Breast epithelium (tissue), 4 donors: ENCODE measurements around the gene ZNF438. TPM values are rescaled to one million over a fixed set of nuclear protein-coding genes. Genes with fewer than 3 reads are reported as not detected.

Source experiments
- DNase-seq, 2 donors: peaks; one replicate each; pipeline ENCODE4 v3.0.0-alpha.2; 2019; ENCODE audit warnings: low spot score in 2 of 2
- H3K27ac ChIP-seq, 2 donors: fragments of 200-600 bp; sonication (generic) in 1 of 2; one replicate each; pipeline ENCODE4 v1.5.1; 2016 to 2019; ENCODE audit warnings: mild to moderate bottlenecking in 1 of 2
- H3K27me3 ChIP-seq, 2 donors: fragments of 200-600 bp; sonication (generic) in 1 of 2; one replicate each; pipeline versions ENCODE4 v1.5.1 to v1.6.0; 2017 to 2019; ENCODE audit warnings: control low read depth in 1 of 2, mild to moderate bottlenecking in 1 of 2
- H3K36me3 ChIP-seq: fragments of 200-600 bp; one replicate; pipeline ENCODE4 v1.5.1; 2019
- H3K4me1 ChIP-seq, 2 donors: fragments of 200-600 bp; sonication (generic); one replicate each; pipeline ENCODE4 v1.5.1; 2016 to 2019; ENCODE audit warnings: control low read depth in 1 of 2
- H3K4me3 ChIP-seq, 3 donors: fragments of 200-600 bp; sonication (generic); 1 replicate in 2 of 3; 2 replicates in 1 of 3; pipeline ENCODE4 v1.5.1; 2016 to 2019; ENCODE audit warnings: mild to moderate bottlenecking in 3 of 3, moderate library complexity in 2 of 3
- H3K9me3 ChIP-seq, 2 donors: fragments of 200-600 bp; sonication (generic) in 1 of 2; one replicate each; pipeline ENCODE4 v1.5.1; 2016 to 2019; ENCODE audit warnings: control low read depth in 1 of 2
- CTCF ChIP-seq, 3 donors: fragments of 450-650 bp; IDR thresholded peaks; one replicate each; pipeline ENCODE4 v1.5.1; 2016 to 2017; ENCODE audit warnings: antibody characterized with exemption in 3 of 3, mild to moderate bottlenecking in 3 of 3, moderate library complexity in 3 of 3
- POLR2A ChIP-seq: fragments of 450-650 bp; IDR thresholded peaks from one replicate; pipeline ENCODE4 v1.6.1; 2016; ENCODE audit warnings: antibody characterized with exemption, mild to moderate bottlenecking, moderate library complexity
- POLR2AphosphoS5 ChIP-seq, 3 donors: sonication (generic); formaldehyde crosslinking; IDR thresholded peaks; one replicate each; pipeline ENCODE4 v1.6.1; 2017; ENCODE audit warnings: antibody characterized with exemption in 3 of 3
- intact Hi-C: fragments of 100-400 bp; cut with DNase I; formaldehyde crosslinking; loops from one replicate; pipeline ENCODE4 v1.15.1; 2023; ENCODE audit warnings: low total_unique reads
- total RNA-seq, 3 donors: library from RNA; depleted of rRNA; stranded (reverse); fragments of >200 nt; gene quantifications; one replicate each; pipeline ENCODE4 v1.1.0, GENCODE V29; 2016

Gene ZNF438
- total RNA-seq, 3 donors from 2014 or later = 8.8 to 34.6 (median 10.0) TPM

DNA sequence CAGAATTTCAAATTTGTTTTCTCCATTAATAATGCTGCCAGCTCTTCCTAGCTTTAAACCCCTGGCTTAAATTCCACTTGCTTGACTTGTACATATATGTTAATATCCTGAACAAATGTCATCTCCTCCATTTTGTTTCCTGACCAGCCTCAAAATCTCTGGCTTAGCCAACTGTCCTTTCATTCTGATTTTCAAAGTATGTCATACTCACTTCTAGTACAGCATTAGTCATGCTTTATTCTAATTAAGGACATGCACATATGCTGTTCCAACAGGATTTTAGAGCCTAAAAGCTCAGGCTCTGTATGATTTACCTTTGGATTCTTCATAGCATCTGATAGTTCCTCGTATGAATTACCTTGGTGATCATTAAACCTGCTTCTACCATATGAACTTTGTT is 158.3 kb downstream of the ZNF438 start:
- no peak for DNase-seq
- Histone ChIP-seq H3K36me3 (no peaks in the 10 kb centered on the region), H3K27ac (no peak overlapping the region), H3K9me3 (no peaks in the 10 kb centered on the region), H3K27me3 (no peaks in the 10 kb centered on the region), H3K4me1 (no peaks in the 10 kb centered on the region), H3K4me3 (no peak overlapping the region)
- intact Hi-C loops = no loop called here
- TF ChIP-seq CTCF (IDR thresholded peaks at IDR 0.05) (no peak), POLR2AphosphoS5 (IDR thresholded peaks at IDR 0.05) (no peak), POLR2A (no peak)

DNA sequence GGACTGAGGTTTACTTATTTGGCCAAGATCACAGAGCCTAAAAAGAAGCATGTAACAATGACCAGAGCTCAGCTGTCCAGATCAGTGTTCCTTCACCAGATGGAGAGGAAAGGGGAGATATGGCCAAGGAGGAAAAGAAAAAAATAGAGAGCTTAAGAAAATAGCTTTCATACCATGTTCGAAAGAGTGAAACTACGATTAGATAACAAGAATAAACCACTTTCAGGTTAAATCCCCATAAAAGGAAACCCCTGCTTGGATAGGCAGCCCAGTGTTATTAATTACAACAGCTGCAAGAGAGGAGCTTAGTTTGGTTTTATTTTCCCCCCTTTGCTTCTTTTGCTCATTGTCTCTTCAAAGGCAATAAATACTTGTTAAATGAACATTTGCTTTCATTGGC is 160.8 kb downstream of the ZNF438 start:
- Histone ChIP-seq H3K27me3 (no peaks in the 10 kb centered on the region), H3K4me3 (no peak overlapping the region), H3K4me1 (no peaks in the 10 kb centered on the region), H3K9me3 (no peaks in the 10 kb centered on the region), H3K27ac (no peak overlapping the region), H3K36me3 (no peaks in the 10 kb centered on the region)
- TF ChIP-seq POLR2AphosphoS5 (IDR thresholded peaks at IDR 0.05) (no peak), POLR2A (no peak), CTCF (IDR thresholded peaks at IDR 0.05) (no peak)
- intact Hi-C loops = loop anchor here (2.0 kb wide), 1 partner anchor 52 kb away; no protein-coding TSS in a partner anchor
- DNase-seq = no peak

GRCh38 chr10:30869566-30869965 is 162.1 kb downstream of the ZNF438 start:
- Histone ChIP-seq H3K27ac (no peak overlapping the region), H3K9me3 (no peaks in the 10 kb centered on the region), H3K36me3 (no peaks in the 10 kb centered on the region), H3K4me1 (no peaks in the 10 kb centered on the region), H3K4me3 (no peak overlapping the region), H3K27me3 (no peaks in the 10 kb centered on the region)
- intact Hi-C loops = no loop called here
- no peak for DNase-seq
- TF ChIP-seq POLR2AphosphoS5 (IDR thresholded peaks at IDR 0.05) = no peak
- no peak for TF ChIP-seq CTCF (IDR thresholded peaks at IDR 0.05)
- TF ChIP-seq POLR2A = no peak

DNA sequence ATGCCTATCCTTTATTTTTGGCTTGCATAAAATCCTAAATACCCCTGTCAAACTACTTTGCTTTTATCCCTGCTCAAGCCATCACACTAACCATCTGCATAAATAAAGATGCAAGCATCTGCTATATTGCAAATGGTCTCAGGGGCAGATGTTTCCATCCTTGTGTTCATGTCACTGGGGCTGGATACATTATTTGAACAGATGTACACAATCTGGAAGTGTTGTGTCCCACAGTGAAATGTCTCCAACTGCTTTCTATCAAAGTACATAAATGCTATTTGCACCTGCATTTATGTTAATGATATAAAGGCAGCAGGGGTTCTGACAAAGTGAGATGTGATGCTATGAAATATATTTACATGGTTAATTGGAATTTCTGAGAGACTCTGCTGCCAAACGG is 163.1 kb downstream of the ZNF438 start:
- no peak for TF ChIP-seq POLR2AphosphoS5 (IDR thresholded peaks at IDR 0.05)
- no peak for TF ChIP-seq CTCF (IDR thresholded peaks at IDR 0.05)
- TF ChIP-seq POLR2A = no peak
- Histone ChIP-seq H3K9me3 (no peaks in the 10 kb centered on the region), H3K4me1 (no peaks in the 10 kb centered on the region), H3K27ac (no peak overlapping the region), H3K36me3 (no peaks in the 10 kb centered on the region), H3K4me3 (no peak overlapping the region), H3K27me3 (no peaks in the 10 kb centered on the region)
- DNase-seq = no peak
- intact Hi-C loops = no loop called here

GRCh38 chr10:30866896-30867295 is 164.8 kb downstream of the ZNF438 start:
- Histone ChIP-seq H3K27ac (no peak overlapping the region), H3K9me3 (no peaks in the 10 kb centered on the region)
- intact Hi-C loops = no loop called here

More at GRCh38 chr10:30866896-30867295, 164.8 kb downstream of the ZNF438 start:
- no peak for DNase-seq
- TF ChIP-seq POLR2AphosphoS5 (IDR thresholded peaks at IDR 0.05) (no peak), CTCF (IDR thresholded peaks at IDR 0.05) (no peak), POLR2A (no peak)
- Histone ChIP-seq H3K4me1 (no peaks in the 10 kb centered on the region), H3K27me3 (no peaks in the 10 kb centered on the region), H3K4me3 (no peak overlapping the region), H3K36me3 (no peaks in the 10 kb centered on the region)
